Keratinocyte (primary cell): ENCODE data around the gene GABPB2.

ENCODE experiments used
- EZH2 ChIP-seq: IDR thresholded peaks from one replicate; pipeline ENCODE4 v1.6.1; 2012; ENCODE audit warnings: inconsistent platforms, mild to moderate bottlenecking, low read length, moderate library complexity
- TF ChIP-seq, protein P1 (sequence below), 3 experiments: IDR thresholded peaks in 1 of 3; conservative IDR thresholded peaks in 1 of 3; optimal IDR thresholded peaks in 1 of 3; 2 replicates in 2 of 3; 3 replicates in 1 of 3; pipeline versions ENCODE3 to v1.5.1; 2011; ENCODE audit warnings: low read length in 3 of 3, mild to moderate bottlenecking in 3 of 3, moderate library complexity in 2 of 3, control low read depth in 1 of 3, inconsistent platforms in 1 of 3; ENCODE audit not compliant: insufficient read depth in 2 of 3; ENCODE audit errors: extremely low read depth in 1 of 3

DNA sequence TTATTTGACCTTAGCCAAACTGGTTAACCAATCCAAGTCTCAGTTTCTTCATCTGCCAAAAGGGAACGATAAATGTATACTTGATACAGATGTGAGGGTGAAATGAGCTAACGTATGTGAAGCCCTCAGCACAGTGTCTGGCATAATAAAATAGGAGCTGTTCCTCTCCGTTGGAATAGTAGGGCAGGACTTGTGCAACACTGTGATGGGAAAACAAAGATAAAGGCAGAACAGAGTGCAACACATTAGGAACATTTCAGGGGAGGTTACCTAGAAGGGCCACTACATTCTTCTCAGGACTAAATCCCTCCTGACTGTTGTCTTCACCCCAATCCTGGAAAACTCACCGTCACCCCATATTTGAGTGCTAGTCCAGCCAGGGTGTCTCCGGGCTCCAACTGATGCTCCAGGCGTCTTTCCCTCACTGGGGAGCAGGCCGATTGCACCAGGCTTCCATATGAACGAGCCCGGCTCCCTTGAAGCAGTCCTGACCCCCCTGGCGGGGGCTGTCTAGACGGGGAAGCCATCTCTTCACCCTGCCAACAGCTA is 94.2 kb downstream of the GABPB2 start:
- TF ChIP-seq, protein P1, sequence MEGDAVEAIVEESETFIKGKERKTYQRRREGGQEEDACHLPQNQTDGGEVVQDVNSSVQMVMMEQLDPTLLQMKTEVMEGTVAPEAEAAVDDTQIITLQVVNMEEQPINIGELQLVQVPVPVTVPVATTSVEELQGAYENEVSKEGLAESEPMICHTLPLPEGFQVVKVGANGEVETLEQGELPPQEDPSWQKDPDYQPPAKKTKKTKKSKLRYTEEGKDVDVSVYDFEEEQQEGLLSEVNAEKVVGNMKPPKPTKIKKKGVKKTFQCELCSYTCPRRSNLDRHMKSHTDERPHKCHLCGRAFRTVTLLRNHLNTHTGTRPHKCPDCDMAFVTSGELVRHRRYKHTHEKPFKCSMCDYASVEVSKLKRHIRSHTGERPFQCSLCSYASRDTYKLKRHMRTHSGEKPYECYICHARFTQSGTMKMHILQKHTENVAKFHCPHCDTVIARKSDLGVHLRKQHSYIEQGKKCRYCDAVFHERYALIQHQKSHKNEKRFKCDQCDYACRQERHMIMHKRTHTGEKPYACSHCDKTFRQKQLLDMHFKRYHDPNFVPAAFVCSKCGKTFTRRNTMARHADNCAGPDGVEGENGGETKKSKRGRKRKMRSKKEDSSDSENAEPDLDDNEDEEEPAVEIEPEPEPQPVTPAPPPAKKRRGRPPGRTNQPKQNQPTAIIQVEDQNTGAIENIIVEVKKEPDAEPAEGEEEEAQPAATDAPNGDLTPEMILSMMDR (optimal IDR thresholded peaks at IDR 0.05 in 1 of 3, IDR thresholded peaks at IDR 0.05 in 1 of 3, conservative IDR thresholded peaks at IDR 0.05 in 1 of 3; ENCODE audit: extremely low read depth in 1 of 3, insufficient read depth in 2 of 3, low read length in 3 of 3): no peak
- no peak for TF ChIP-seq EZH2
